ENCODE measurements around the gene WDFY2. TPM values are rescaled to one million over a fixed set of nuclear protein-coding genes. Genes with fewer than 3 reads are reported as not detected.
"Not testable (repeated sequence)": the region's sequence is repeated elsewhere in the genome, so short reads cannot be mapped to it uniquely, and the experiment has no call there.

Gene WDFY2
- polyA plus RNA-seq, 3 donors = 4.4 to 8.9 (median 4.8) TPM

GRCh38 chr13:51676739-51677138 lies 92.5 kb downstream of the WDFY2 start:
- no peak overlapping the region for H3K27ac ChIP-seq (ENCODE audit: low read depth, low read length)
- WGBS, 3 donors = 95 to 97% (median 96%) methylated on average over 3 of the region's 3 CpGs

GRCh38 chr13:51678420-51678819 lies 94.2 kb downstream of the WDFY2 start:
- no peak overlapping the region for H3K27ac ChIP-seq (ENCODE audit: low read depth, low read length)

DNA sequence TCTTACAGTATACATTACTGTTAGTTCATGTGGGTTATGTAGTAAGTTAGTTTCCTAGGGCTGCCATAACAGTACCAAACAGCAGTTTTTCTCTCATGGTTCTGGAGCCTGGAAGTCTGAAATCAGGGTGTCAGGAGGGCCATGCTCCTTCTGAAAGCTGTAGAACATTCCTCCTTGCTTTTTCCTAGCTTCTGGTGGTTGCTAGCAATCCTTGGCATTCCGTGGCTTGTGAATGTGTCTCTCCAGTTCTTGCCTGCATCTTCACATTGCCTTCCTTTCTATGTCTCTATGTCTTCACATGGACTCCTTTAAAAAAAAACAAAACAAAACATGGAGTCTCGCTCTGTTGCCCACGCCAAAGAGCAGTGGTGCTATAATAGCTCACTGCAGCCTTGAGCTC lies 95.4 kb downstream of the WDFY2 start:
- 96 to 100% (median 98%) methylated on average over 3 of the region's 3 CpGs for WGBS, 3 donors
- no peak overlapping the region for H3K27ac ChIP-seq (ENCODE audit: low read depth, low read length)

DNA sequence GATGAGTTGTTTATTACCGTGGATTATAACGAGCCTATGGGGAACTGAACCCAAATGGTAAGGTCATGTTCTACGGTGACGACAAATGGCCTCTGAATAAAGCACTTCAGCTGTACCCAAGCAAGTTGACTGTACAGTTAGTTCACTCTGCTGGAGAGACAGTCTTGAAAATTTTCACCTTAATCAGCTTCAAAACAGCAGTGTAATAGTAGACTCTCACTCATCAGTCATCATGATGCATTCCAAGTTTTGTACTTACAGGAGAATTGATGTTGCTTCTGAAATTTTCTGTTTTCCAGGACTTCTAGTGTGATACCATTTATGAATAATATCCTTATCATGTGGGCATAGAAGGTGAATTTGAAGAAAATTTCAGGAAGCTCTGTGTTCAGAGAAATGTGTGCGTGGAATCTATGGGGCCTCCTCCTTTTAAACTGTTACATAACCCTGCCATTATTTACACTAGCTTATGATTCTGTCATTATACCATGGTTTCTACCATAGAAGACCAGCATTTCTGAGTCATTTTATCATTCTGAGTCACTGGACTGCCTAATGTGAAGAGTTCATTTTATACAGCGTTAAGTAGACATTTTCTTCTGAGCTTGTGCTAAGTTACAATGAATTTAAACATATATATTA lies 96.9 kb downstream of the WDFY2 start:
- 90 to 92% (median 92%) methylated on average over 6 of the region's 6 CpGs for WGBS, 3 donors
- H3K27ac ChIP-seq (ENCODE audit: low read depth, low read length) = no peak overlapping the region

DNA sequence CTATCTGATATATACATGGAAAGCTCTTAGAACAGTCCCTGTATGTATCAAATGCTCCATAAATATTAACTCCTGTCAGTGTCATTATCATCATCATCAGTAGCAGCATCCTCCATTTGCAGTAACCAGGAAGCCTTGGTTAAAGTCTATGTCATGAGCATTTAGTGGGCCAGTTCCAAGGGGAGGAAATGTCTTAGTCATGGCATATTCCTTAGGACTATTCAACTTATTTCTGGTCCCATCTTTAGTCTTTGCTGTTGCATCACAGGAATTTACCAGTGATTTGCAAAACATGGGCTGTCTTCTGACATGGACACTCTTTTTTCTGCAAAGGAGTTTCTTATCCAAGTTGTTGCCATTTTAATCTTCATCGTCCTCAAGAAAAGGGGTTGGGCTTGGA lies 98.4 kb downstream of the WDFY2 start:
- 94 to 98% (median 95%) methylated on average over 1 of the region's 1 CpG for WGBS, 3 donors
- H3K27ac ChIP-seq (ENCODE audit: low read depth, low read length) = no peak overlapping the region

GRCh38 chr13:51683597-51683996 lies 99.3 kb downstream of the WDFY2 start:
- WGBS, 3 donors = 92 to 100% (median 96%) methylated on average over 1 of the region's 1 CpG
- H3K27ac ChIP-seq (ENCODE audit: low read depth, low read length) = no peak overlapping the region

DNA sequence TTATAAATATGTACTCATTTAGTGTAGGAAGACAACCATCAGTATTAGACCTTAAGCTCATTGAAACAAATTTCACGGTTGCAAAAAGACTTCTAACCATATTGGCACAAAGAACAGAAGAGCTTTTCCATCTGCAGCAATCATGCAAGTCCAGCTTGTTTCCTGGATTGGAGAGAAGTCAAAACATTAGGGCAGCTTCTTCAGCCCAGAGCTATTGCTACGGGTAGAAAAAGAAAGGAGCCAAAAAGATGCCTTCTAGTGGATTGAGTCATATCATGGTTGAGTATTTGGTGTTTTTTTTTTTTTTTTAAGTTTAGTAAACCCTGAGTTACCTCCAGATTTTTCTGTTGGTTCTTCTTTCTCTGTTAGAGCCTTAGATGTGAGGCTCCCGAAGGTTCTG lies 99.8 kb downstream of the WDFY2 start:
- no peak overlapping the region for H3K27ac ChIP-seq (ENCODE audit: low read depth, low read length)
- WGBS, 3 donors = 71 to 88% (median 74%) methylated on average over 3 of the region's 3 CpGs

- no peak overlapping the region for H3K27ac ChIP-seq (ENCODE audit: low read depth, low read length)
- WGBS, 3 donors = 86 to 96% (median 95%) methylated on average over 5 of the region's 5 CpGs
Measured at GRCh38 chr13:51687947-51688714, 103.9 kb downstream of the WDFY2 start.

- 65 to 85% (median 80%) methylated on average over 8 of the region's 8 CpGs for whole genome bisulfite sequencing, 3 donors
- no peak overlapping the region for H3K27ac ChIP-seq (ENCODE audit: low read depth, low read length)
Measured at GRCh38 chr13:51688937-51689662, 104.8 kb downstream of the WDFY2 start.

DNA sequence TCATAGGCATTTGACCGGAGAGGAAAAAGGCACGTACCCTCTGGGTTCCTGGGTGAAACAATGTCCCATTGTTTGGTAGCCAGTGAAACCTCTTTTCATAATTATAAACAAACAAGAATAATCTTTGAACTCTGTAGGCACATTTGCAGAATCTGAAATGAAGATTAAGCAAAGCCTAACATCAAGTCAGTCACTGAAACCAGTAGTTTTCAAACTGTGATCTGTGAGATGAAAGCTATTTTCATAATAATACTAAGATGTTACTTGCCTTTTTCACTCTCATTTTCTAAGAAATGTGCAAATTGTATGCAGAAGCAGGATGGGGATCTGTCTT lies 105.4 kb downstream of the WDFY2 start:
- WGBS, 3 donors = 32 to 77% (median 64%) methylated on average over 2 of the region's 2 CpGs
- no peak overlapping the region for H3K27ac ChIP-seq (ENCODE audit: low read depth, low read length)

GRCh38 chr13:51695677-51696076 lies 111.4 kb downstream of the WDFY2 start:
- H3K27ac ChIP-seq (ENCODE audit: low read depth, low read length) = not testable (repeated sequence)
- 84 to 96% (median 92%) methylated on average over 8 of the region's 8 CpGs for WGBS, 3 donors

DNA sequence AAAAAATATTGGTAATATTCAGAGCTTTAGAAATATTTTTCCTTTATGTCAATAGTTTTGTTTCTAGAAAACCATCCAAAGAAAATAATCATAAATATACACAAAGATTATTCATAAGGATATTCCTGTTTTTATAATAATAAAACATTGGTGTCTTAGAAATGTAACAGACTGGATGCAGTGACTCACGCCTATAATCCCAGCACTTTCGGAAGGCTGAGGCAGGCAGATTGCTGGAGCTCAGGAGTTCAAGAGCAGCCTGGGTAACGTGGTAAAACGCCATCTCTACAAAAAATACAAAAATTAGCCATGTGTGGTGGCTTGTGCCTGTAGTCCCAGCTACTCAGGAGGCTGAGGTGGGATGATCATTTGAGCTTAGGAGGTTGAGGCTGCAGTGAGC lies 112.9 kb downstream of the WDFY2 start:
- WGBS, 3 donors = 97% methylated on average over 4 of the region's 4 CpGs

GRCh38 chr13:51697855-51698254 lies 113.6 kb downstream of the WDFY2 start:
- WGBS, 3 donors = 39 to 94% (median 85%) methylated on average over 2 of the region's 2 CpGs
- H3K27ac ChIP-seq (ENCODE audit: low read depth, low read length) = no peak overlapping the region

More for the DNA sequence above, 112.9 kb downstream of the WDFY2 start:
- no peak overlapping the region for H3K27ac ChIP-seq (ENCODE audit: low read depth, low read length)

GRCh38 chr13:51698352-51698751 lies 114.1 kb downstream of the WDFY2 start:
- H3K27ac ChIP-seq (ENCODE audit: low read depth, low read length) = no peak overlapping the region
- 50 to 81% (median 74%) methylated on average over 3 of the region's 3 CpGs for WGBS, 3 donors

DNA sequence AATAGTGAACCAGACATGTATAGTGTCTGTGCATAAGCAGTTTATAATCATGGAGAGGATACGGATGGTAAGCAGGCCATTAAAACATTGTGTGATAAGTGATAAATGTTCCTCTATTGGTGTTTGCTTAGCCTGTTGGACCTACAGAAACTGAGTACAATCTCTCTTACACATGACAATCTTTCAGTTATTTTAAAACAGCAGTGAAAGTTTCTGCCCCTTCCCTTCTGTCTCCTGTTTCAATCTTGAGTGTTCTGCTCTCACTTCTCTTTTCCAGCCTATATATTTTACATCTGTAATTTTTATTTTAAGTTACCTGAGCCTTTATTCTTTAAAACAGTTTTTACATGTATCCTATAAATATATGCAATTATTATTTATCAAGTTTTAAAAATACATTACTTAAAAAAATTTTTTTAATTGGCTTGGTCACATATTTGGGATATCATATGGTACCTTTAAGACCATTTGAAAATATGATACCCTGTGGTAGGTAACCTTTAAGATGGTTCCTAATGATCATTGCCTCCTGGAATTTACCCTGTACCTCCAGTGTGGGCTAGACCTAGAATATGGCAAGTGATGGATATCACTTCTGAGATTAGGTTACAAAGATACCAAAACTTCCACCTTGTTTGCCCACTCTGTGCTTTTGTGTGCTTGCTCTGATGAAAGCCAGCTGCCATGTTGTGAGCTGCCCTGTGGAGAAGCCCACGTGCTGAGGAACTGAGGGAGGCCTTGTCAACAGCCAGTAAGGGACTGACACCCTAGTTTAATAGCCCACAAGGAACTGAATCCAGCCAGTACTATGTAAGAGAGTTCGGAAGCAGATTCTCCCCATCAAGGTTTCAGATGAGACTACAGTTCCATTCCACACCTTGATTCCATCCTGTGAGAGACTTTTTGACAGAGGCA lies 120.4 kb downstream of the WDFY2 start:
- 89 to 93% (median 92%) methylated on average over 3 of the region's 3 CpGs for WGBS, 3 donors

GRCh38 chr13:51707461-51707860 lies 123.2 kb downstream of the WDFY2 start:
- no peak overlapping the region for H3K27ac ChIP-seq (ENCODE audit: low read depth, low read length)

More for the DNA sequence above, 120.4 kb downstream of the WDFY2 start:
- no peak overlapping the region for H3K27ac ChIP-seq (ENCODE audit: low read depth, low read length)

DNA sequence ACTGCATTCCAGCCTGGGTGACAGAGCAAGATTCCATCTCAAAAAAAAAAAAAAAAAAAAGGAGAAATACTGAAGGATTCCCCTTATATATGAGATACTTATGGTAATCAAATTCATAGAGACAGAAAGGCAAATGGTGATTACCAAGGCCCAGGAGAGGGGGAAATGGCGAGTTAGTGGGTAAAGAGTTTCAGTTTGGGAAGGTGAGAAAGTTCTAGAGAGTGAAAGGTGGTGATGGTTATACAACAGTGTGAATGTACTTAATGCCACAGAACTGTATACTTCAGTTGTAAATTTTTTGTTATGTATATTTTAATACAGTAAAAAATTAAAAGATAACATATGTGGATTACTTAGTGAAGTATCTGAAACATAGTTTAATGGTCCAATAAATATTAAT lies 129.5 kb downstream of the WDFY2 start:
- no peak overlapping the region for H3K27ac ChIP-seq (ENCODE audit: low read depth, low read length)
- WGBS, 3 donors = 97 to 100% (median 98%) methylated on average over 1 of the region's 1 CpG

DNA sequence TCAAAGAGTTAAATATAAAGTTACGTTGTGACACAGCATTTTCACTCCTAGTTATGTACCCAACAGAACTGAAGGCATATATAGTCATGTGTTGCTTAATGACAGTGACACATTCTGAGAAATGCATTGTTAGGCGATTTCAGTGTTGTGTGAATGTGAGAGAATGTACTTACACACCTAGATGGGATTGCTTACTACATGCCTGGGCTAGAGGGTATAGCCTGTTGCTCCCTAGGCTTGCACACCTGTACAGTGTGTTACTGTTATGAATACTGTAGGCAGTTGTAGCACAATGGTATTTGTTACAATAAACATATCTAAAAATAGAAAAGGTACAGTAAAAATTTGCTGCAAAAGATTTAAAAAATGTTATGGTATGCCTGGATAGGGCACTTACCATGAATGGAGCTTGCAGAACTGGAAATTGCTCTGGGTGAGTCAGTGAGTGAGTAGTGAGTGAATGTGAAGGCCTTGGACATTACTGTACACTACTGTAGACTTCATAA lies 130.5 kb downstream of the WDFY2 start:
- no peak overlapping the region for H3K27ac ChIP-seq (ENCODE audit: low read depth, low read length)
- 57 to 66% (median 65%) methylated on average over 2 of the region's 2 CpGs for WGBS, 3 donors
